ENCODE measurements around the gene ANOS1. TPM values are rescaled to one million over a fixed set of nuclear protein-coding genes. Genes with fewer than 3 reads are reported as not detected.

ANOS1 gene
- total and polyA plus RNA-seq, 2 donors (not counting 3 experiments of a cell fraction or from before 2014, with no cell fraction given): 0.55 to 0.87 TPM

DNA sequence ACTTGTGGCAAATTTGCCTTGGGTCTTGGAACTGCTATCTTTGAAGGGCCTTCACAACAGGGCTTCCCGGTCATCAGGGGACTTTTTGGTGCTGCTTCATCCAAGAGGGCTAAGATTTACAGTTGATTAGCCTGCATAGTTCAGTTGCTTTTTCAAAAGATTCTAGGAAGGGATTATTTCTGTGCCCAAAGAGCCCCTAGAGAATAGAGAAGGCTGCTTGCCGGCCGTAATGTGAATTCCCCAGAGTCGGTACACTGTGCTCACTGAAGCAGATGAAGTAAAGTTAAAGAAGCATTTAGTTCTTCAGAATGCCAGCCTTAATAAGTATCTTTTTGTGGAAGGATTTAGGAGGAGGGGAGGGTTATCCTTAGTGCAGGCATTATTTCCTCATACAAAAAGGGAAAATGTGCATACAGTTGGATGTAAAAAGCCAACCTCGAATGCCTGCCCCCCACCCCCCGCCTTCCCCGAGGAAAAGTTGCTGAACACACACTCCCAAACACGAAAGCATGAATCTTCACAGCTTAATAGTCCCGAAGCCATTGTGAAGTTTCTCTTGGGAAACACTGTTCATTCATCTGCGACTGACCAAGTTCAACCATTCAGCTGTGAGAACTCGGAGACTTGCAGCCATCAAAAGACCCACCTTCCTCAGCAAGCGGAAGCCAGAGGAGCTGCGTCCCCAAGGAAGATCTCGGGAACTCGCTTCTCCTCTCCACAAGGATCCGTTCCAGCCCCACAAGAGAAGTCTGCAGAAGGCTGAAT is 47.6 kb downstream of the ANOS1 start:
- Histone ChIP-seq H3K36me3 (ENCODE audit: control insufficient read depth in 2 of 2, extremely low read depth in 1 of 2, insufficient read depth in 2 of 2, low read length in 2 of 2) (no peaks in the 10 kb centered on the region), H3K4me2 (ENCODE audit: insufficient read depth, low read length) (no peak overlapping the region), H3K9me1 (replicated peaks; ENCODE audit: control insufficient read depth, extremely low read depth, insufficient read depth, low read length) (no peaks in the 10 kb centered on the region), H4K20me1 (replicated peaks; ENCODE audit: control insufficient read depth, extremely low read depth, insufficient read depth, low read length) (no peaks in the 10 kb centered on the region), H3K4me1 (ENCODE audit: control insufficient read depth, extremely low read depth, insufficient read depth, low read length) (no peaks in the 10 kb centered on the region), H3K4me3 (replicated peaks in 1 of 3; ENCODE audit: insufficient read depth in 1 of 3, low read depth in 1 of 3, low read length in 3 of 3) (no peak overlapping the region), H3K9me3 (replicated peaks; ENCODE audit: control insufficient read depth, insufficient read depth, low read length) (no peaks in the 10 kb centered on the region), H3K79me2 (ENCODE audit: control insufficient read depth, insufficient read depth, low read length) (no peaks in the 10 kb centered on the region), H3K27ac (ENCODE audit: insufficient read depth, low read depth, low read length) (no peak overlapping the region), H2AFZ (ENCODE audit: low read depth, low read length) (no peak overlapping the region), H3K27me3 (ENCODE audit: control insufficient read depth in 2 of 2, insufficient read depth in 2 of 2, low read length in 2 of 2) (no peaks in the 10 kb centered on the region), H3K9ac (replicated peaks; ENCODE audit: extremely low read depth, insufficient read depth, low read length) (no peak overlapping the region)
- intact Hi-C loops (cut with micrococcal nuclease): no loop called here
- DNase-seq (ENCODE audit: low read depth, low spot score): no peak
- ChIA-PET POLR2A (no interaction called here), CTCF (no interaction called here)
- no peak for FAIRE-seq
- dilution Hi-C loops (cut with MboI; ENCODE audit: extremely low pct_ligation_motif_present, low sequenced_read_pairs): no loop called here
- no TSS peak for BruUV-seq (replicated peaks)
- TF ChIP-seq EZH2 (IDR thresholded peaks at IDR 0.05; ENCODE audit: borderline replicate concordance, low read depth, low read length, severe bottlenecking) (no peak), MAX (IDR thresholded peaks at IDR 0.05; ENCODE audit: insufficient read depth, insufficient read length) (no peak), FOS (IDR thresholded peaks at IDR 0.05; ENCODE audit: borderline replicate concordance, insufficient read depth, low read length) (no peak), JUN (IDR thresholded peaks at IDR 0.05; ENCODE audit: borderline replicate concordance, insufficient read depth, insufficient read length, low read depth) (no peak), GATA2 (IDR thresholded peaks at IDR 0.05; ENCODE audit: insufficient read depth, insufficient read length, low read depth, low read length) (no peak), POLR2A (IDR thresholded peaks at IDR 0.05; ENCODE audit: low read depth, low read length) (no peak), MYC (IDR thresholded peaks at IDR 0.05; ENCODE audit: low read depth, low read length) (no peak), POLR2AphosphoS5 (IDR thresholded peaks at IDR 0.05; ENCODE audit: insufficient read depth, low read depth, low read length) (no peak)
- TF ChIP-seq, protein P1, sequence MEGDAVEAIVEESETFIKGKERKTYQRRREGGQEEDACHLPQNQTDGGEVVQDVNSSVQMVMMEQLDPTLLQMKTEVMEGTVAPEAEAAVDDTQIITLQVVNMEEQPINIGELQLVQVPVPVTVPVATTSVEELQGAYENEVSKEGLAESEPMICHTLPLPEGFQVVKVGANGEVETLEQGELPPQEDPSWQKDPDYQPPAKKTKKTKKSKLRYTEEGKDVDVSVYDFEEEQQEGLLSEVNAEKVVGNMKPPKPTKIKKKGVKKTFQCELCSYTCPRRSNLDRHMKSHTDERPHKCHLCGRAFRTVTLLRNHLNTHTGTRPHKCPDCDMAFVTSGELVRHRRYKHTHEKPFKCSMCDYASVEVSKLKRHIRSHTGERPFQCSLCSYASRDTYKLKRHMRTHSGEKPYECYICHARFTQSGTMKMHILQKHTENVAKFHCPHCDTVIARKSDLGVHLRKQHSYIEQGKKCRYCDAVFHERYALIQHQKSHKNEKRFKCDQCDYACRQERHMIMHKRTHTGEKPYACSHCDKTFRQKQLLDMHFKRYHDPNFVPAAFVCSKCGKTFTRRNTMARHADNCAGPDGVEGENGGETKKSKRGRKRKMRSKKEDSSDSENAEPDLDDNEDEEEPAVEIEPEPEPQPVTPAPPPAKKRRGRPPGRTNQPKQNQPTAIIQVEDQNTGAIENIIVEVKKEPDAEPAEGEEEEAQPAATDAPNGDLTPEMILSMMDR (IDR thresholded peaks at IDR 0.05; ENCODE audit: extremely low read depth in 1 of 2, insufficient read depth in 1 of 2, low read depth in 1 of 2, low read length in 2 of 2): no peak

All from endothelial cell of umbilical vein (primary cell).